ENCODE measurements around the gene DNM3. TPM values are rescaled to one million over a fixed set of nuclear protein-coding genes. Genes with fewer than 3 reads are reported as not detected.
"Not testable (repeated sequence)": the region's sequence is repeated elsewhere in the genome, so short reads cannot be mapped to it uniquely, and the experiment has no call there.

Gene DNM3
- total and polyA plus RNA-seq, 5 donors from 2014 or later: 0.76 to 5.5 (median 1.6) TPM

DNA sequence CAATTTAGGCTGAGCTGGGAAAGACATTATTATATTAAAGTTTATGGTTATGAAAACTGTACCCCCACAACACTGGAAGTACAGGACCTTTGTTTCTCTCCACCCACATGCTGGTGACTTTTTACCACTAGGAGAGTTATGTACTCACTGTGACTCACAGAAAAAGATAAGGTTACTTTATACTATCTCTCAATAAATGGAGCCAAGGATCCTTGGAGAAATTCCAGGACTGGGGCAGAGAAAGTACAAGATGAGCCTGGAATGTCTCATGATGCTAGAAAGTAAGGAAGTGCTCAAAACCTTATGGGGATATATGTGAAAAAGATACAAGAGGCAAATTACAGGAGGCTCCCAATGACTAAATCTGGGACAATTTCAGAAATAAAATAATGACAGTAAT, 515.3 kb downstream of the DNM3 start:
- Histone ChIP-seq H3K27ac (ENCODE audit: insufficient read depth, low read length, poor library complexity, severe bottlenecking) (no peak overlapping the region), H3K4me3 (ENCODE audit: low read depth, low read length) (no peak overlapping the region), H3K9me3 (ENCODE audit: control insufficient read depth in 2 of 2, low read length in 2 of 2) (no peaks in the 10 kb centered on the region), H3K4me1 (ENCODE audit: control insufficient read depth, insufficient read depth, low read length, poor library complexity, severe bottlenecking) (peaks cover 40% of the 10 kb centered on the region), H3K36me3 (ENCODE audit: control insufficient read depth, insufficient read depth, low read length) (no peaks in the 10 kb centered on the region), H3K27me3 (ENCODE audit: control insufficient read depth, insufficient read depth, low read length) (no peaks in the 10 kb centered on the region)
- no peak overlapping the region for H3K4me3 Mint-ChIP-seq
- DNase-seq (no peak), ATAC-seq (ENCODE audit: low read depth in 2 of 2) (no peak)
- H3K36me3 Mint-ChIP-seq: peaks cover 3% of the 10 kb centered on the region
- H3K27ac Mint-ChIP-seq: peak overlapping the region in 2 of 3 donors; percentile 44 to 84
- no peaks in the 10 kb centered on the region for H3K27me3 Mint-ChIP-seq
- peaks cover 33 to 69% (median 54%) of the 10 kb centered on the region in 4 donors for H3K4me1 Mint-ChIP-seq
- no peaks in the 10 kb centered on the region for H3K9me3 Mint-ChIP-seq

- no peak for DNase-seq
- Mint-ChIP-seq H3K4me1 (peaks cover 31 to 66% (median 51%) of the 10 kb centered on the region in 4 donors), H3K27ac (peak overlapping the region; percentile 84 to 96 (median 89)), H3K4me3 (peak overlapping the region; percentile 68 to 88 (median 72)), H3K36me3 (peaks cover 3% of the 10 kb centered on the region), H3K27me3 (no peaks in the 10 kb centered on the region), H3K9me3 (no peaks in the 10 kb centered on the region)
- no peaks in the 10 kb centered on the region for H3K36me3 ChIP-seq (ENCODE audit: control insufficient read depth, insufficient read depth, low read length)
- peak overlapping the region; percentile 71 for H3K4me3 ChIP-seq (ENCODE audit: low read depth, low read length)
- H3K27me3 ChIP-seq (ENCODE audit: control insufficient read depth, insufficient read depth, low read length): no peaks in the 10 kb centered on the region
- peak; percentile 4 to 8 for ATAC-seq (ENCODE audit: low read depth in 2 of 2)
- peaks cover 35% of the 10 kb centered on the region for H3K4me1 ChIP-seq (ENCODE audit: control insufficient read depth, insufficient read depth, low read length, poor library complexity, severe bottlenecking)
- no peaks in the 10 kb centered on the region for H3K9me3 ChIP-seq (ENCODE audit: control insufficient read depth in 2 of 2, low read length in 2 of 2)
- H3K27ac ChIP-seq (ENCODE audit: insufficient read depth, low read length, poor library complexity, severe bottlenecking): peak overlapping the region; percentile 64
Measured at GRCh38 chr1:172357753-172358385, 516.6 kb downstream of the DNM3 start.

DNA sequence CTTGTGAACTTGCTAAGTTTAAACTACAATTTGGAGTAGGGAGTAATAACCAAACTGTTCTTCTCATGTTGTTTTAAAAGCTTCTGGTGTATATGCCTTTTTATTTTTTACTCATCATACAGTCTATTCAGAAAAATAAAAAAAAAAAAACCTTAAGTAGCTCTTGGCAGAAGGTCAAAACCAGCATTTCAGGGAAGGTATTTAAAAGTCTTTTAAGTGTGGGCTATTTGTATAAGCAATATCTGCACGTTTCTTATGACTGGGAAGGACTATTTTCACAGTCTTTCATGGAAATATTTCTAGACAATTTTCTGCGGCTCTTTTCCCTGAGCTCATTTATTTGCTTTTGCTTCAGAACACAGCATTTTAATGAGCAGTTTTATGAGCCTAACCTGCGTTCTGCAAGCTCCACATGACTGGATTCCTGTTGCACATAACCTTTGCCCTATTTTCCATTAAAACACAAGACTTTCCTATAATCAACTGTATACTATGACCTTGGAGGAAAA, 518.2 kb downstream of the DNM3 start:
- peak overlapping the region; percentile 84 to 96 (median 89) for H3K27ac Mint-ChIP-seq
- peaks cover 24 to 55% (median 41%) of the 10 kb centered on the region in 4 donors for H3K4me1 Mint-ChIP-seq

DNA sequence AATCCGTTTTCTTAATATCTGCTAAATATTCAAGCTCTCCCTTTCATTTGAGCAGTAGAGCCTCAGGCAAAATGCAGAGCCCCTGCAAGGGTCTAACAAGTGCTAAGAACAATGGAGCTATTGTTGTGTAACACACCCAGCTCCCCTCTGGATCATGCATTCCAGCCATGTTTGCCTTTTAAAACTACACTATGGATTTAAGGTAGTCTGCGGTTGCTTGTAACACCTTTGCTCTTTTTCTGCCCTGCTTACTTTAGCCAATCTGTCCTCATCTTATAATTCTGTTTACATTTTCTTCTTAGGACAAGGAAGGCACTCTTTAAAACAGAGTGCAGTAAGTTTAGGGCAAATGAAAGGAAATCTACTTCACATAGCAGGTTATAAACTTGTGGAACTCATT, 519.2 kb downstream of the DNM3 start:
- peak overlapping the region in 2 of 3 donors; percentile 20 for H3K27ac Mint-ChIP-seq
- no peaks in the 10 kb centered on the region for H3K36me3 Mint-ChIP-seq
- peaks cover 35% of the 10 kb centered on the region for H3K4me1 ChIP-seq (ENCODE audit: control insufficient read depth, insufficient read depth, low read length, poor library complexity, severe bottlenecking)
- no peaks in the 10 kb centered on the region for H3K9me3 ChIP-seq (ENCODE audit: control insufficient read depth in 2 of 2, low read length in 2 of 2)
- H3K4me1 Mint-ChIP-seq: peaks cover 24 to 50% (median 37%) of the 10 kb centered on the region in 4 donors
- H3K4me3 Mint-ChIP-seq: peak overlapping the region in 1 of 4 donors; percentile 15
- no peaks in the 10 kb centered on the region for H3K27me3 ChIP-seq (ENCODE audit: control insufficient read depth, insufficient read depth, low read length)
- H3K36me3 ChIP-seq (ENCODE audit: control insufficient read depth, insufficient read depth, low read length): no peaks in the 10 kb centered on the region
- no peak overlapping the region for H3K27ac ChIP-seq (ENCODE audit: insufficient read depth, low read length, poor library complexity, severe bottlenecking)
- no peaks in the 10 kb centered on the region for H3K27me3 Mint-ChIP-seq
- DNase-seq (no peak), ATAC-seq (ENCODE audit: low read depth in 2 of 2) (no peak)
- H3K4me3 ChIP-seq (ENCODE audit: low read depth, low read length): no peak overlapping the region
- no peaks in the 10 kb centered on the region for H3K9me3 Mint-ChIP-seq

More for the DNA sequence above, 518.2 kb downstream of the DNM3 start:
- DNase-seq: no peak
- Mint-ChIP-seq H3K9me3 (no peaks in the 10 kb centered on the region), H3K36me3 (peaks cover under 1% of the 10 kb centered on the region), H3K4me3 (peak overlapping the region in 2 of 4 donors; percentile 7 to 73), H3K27me3 (no peaks in the 10 kb centered on the region)
- H3K27me3 ChIP-seq (ENCODE audit: control insufficient read depth, insufficient read depth, low read length): no peaks in the 10 kb centered on the region
- H3K27ac ChIP-seq (ENCODE audit: insufficient read depth, low read length, poor library complexity, severe bottlenecking): peak overlapping the region; percentile 64
- H3K4me1 ChIP-seq (ENCODE audit: control insufficient read depth, insufficient read depth, low read length, poor library complexity, severe bottlenecking): peaks cover 35% of the 10 kb centered on the region
- no peaks in the 10 kb centered on the region for H3K36me3 ChIP-seq (ENCODE audit: control insufficient read depth, insufficient read depth, low read length)
- peak overlapping the region; percentile 71 for H3K4me3 ChIP-seq (ENCODE audit: low read depth, low read length)
- H3K9me3 ChIP-seq (ENCODE audit: control insufficient read depth in 2 of 2, low read length in 2 of 2): no peaks in the 10 kb centered on the region
- ATAC-seq (ENCODE audit: low read depth in 2 of 2): no peak

DNA sequence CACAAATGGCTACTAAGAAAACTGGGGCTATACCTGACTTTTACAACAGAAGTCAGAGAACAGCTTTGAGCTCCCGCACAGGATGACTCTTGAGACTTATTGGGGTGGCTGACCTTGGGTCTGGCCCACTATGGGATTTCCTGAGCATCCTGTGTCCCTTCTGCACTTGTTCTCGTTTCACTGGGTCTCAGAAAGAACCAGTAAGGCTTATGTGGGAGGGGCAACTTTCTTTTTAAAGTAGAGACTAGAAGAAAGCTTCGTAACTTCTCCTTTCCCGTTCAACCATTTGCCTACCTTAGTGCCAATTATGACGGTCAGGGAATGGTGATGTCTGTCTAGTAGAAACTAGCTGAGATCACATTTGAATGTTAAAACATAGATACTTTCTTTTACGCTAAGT, 519.7 kb downstream of the DNM3 start:
- no peak for ATAC-seq (ENCODE audit: low read depth in 2 of 2)
- Mint-ChIP-seq H3K27ac (peak overlapping the region in 1 of 3 donors; percentile 89), H3K4me1 (peaks cover 24 to 46% (median 35%) of the 10 kb centered on the region in 4 donors), H3K36me3 (no peaks in the 10 kb centered on the region), H3K9me3 (no peaks in the 10 kb centered on the region), H3K4me3 (peak overlapping the region in 1 of 4 donors; percentile 15), H3K27me3 (no peaks in the 10 kb centered on the region)
- Histone ChIP-seq H3K9me3 (ENCODE audit: control insufficient read depth in 2 of 2, low read length in 2 of 2) (peaks cover 0 to 2% of the 10 kb centered on the region in 2 experiments), H3K4me1 (ENCODE audit: control insufficient read depth, insufficient read depth, low read length, poor library complexity, severe bottlenecking) (peaks cover 35% of the 10 kb centered on the region), H3K36me3 (ENCODE audit: control insufficient read depth, insufficient read depth, low read length) (no peaks in the 10 kb centered on the region), H3K27me3 (ENCODE audit: control insufficient read depth, insufficient read depth, low read length) (no peaks in the 10 kb centered on the region), H3K4me3 (ENCODE audit: low read depth, low read length) (no peak overlapping the region), H3K27ac (ENCODE audit: insufficient read depth, low read length, poor library complexity, severe bottlenecking) (no peak overlapping the region)
- no peak for DNase-seq

- DNase-seq (no peak), ATAC-seq (ENCODE audit: low read depth in 2 of 2) (no peak)
- Histone ChIP-seq H3K27ac (ENCODE audit: insufficient read depth, low read length, poor library complexity, severe bottlenecking) (no peak overlapping the region), H3K36me3 (ENCODE audit: control insufficient read depth, insufficient read depth, low read length) (no peaks in the 10 kb centered on the region), H3K9me3 (ENCODE audit: control insufficient read depth in 2 of 2, low read length in 2 of 2) (peaks cover 10 to 22% of the 10 kb centered on the region in 2 experiments), H3K4me1 (ENCODE audit: control insufficient read depth, insufficient read depth, low read length, poor library complexity, severe bottlenecking) (peaks cover 22% of the 10 kb centered on the region), H3K27me3 (ENCODE audit: control insufficient read depth, insufficient read depth, low read length) (no peaks in the 10 kb centered on the region), H3K4me3 (ENCODE audit: low read depth, low read length) (no peak overlapping the region)
- H3K4me3 Mint-ChIP-seq: no peak overlapping the region
- H3K9me3 Mint-ChIP-seq: peaks cover 2 to 21% (median 9%) of the 10 kb centered on the region in 7 donors
- peaks cover 6 to 23% (median 12%) of the 10 kb centered on the region in 4 donors for H3K4me1 Mint-ChIP-seq
- no peaks in the 10 kb centered on the region for H3K27me3 Mint-ChIP-seq
- no peak overlapping the region for H3K27ac Mint-ChIP-seq
- peaks cover 5% of the 10 kb centered on the region for H3K36me3 Mint-ChIP-seq
Measured at GRCh38 chr1:172363852-172364251, 522.6 kb downstream of the DNM3 start.

DNA sequence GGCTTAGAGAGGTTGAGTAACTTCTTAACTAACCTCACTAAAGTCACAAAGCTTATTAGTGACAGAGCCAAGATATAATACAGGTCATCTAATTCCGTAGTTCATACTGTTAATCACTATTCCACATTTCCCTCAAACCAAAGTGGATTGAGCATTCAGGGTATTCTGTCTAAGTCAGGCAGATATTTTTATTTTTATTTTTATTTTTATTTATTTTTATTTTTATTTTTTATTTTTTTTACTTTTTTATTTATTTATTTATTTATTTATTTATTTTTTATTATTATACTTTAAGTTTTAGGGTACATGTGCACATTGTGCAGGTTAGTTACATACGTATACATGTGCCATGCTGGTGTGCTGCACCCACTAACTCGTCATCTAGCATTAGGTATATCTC, 530.3 kb downstream of the DNM3 start:
- Mint-ChIP-seq H3K4me1 (peaks cover 0 to 21% (median 15%) of the 10 kb centered on the region in 4 donors), H3K9me3 (peaks cover 2 to 25% (median 10%) of the 10 kb centered on the region in 7 donors)
- ATAC-seq (ENCODE audit: low read depth in 2 of 2); H3K4me3 ChIP-seq (ENCODE audit: low read depth, low read length); H3K36me3 ChIP-seq (ENCODE audit: control insufficient read depth, insufficient read depth, low read length); H3K27me3 Mint-ChIP-seq; H3K27me3 ChIP-seq (ENCODE audit: control insufficient read depth, insufficient read depth, low read length); H3K27ac ChIP-seq (ENCODE audit: insufficient read depth, low read length, poor library complexity, severe bottlenecking); H3K4me1 ChIP-seq (ENCODE audit: control insufficient read depth, insufficient read depth, low read length, poor library complexity, severe bottlenecking); DNase-seq; H3K36me3 Mint-ChIP-seq; H3K27ac Mint-ChIP-seq; H3K4me3 Mint-ChIP-seq: not testable (repeated sequence)
- H3K9me3 ChIP-seq (ENCODE audit: control insufficient read depth in 2 of 2, low read length in 2 of 2): peaks cover 9 to 13% of the 10 kb centered on the region in 2 experiments
